GM23248 (cell line): Measurements from ENCODE around the gene DENND5A. TPM values are rescaled to one million over a fixed set of nuclear protein-coding genes. Genes with fewer than 3 reads are reported as not detected.
A peak's percentile ranks its signal among the peaks of the same experiment; 100 is the strongest.
"Not testable (repeated sequence)": the region's sequence is repeated elsewhere in the genome, so short reads cannot be mapped to it uniquely, and the experiment has no call there.

Source experiments
- DNase-seq: peaks from one replicate; pipeline ENCODE4 v3.0.0-alpha.2; 2015
- H2AFZ ChIP-seq: fragments of 200-600 bp; sonication (generic); 2 replicates; pipeline ENCODE4 v1.6.1; 2016; ENCODE audit warnings: antibody characterized with exemption
- H3F3A ChIP-seq: fragments of 200-600 bp; sonication (generic); 2 replicates; pipeline ENCODE4 v1.6.1; 2016; ENCODE audit warnings: mild to moderate bottlenecking, antibody characterized with exemption, mixed run types; ENCODE audit not compliant: insufficient read depth
- H3K27ac ChIP-seq: fragments of 200-600 bp; sonication (generic); 2 replicates; pipeline ENCODE4 v1.5.1; 2016; ENCODE audit warnings: mild to moderate bottlenecking
- H3K27me3 ChIP-seq: fragments of 200-600 bp; sonication (generic); replicated peaks from 2 replicates; pipeline ENCODE4 v1.6.1; 2016; ENCODE audit warnings: mild to moderate bottlenecking; ENCODE audit not compliant: insufficient read depth
- H3K36me3 ChIP-seq: fragments of 200-600 bp; sonication (generic); 2 replicates; pipeline ENCODE4 v1.6.1; 2016; ENCODE audit warnings: low read depth, mild to moderate bottlenecking
- H3K4me1 ChIP-seq: fragments of 200-600 bp; sonication (generic); 2 replicates; pipeline ENCODE4 v1.6.1; 2016; ENCODE audit warnings: mild to moderate bottlenecking; ENCODE audit not compliant: insufficient read depth
- H3K4me2 ChIP-seq: fragments of 200-600 bp; sonication (generic); one replicate; pipeline ENCODE4 v1.6.1; 2016; ENCODE audit warnings: mild to moderate bottlenecking; ENCODE audit not compliant: unreplicated experiment
- H3K4me3 ChIP-seq: fragments of 200-600 bp; sonication (generic); 2 replicates; pipeline ENCODE4 v1.5.1; 2016; ENCODE audit warnings: mild to moderate bottlenecking
- H3K79me2 ChIP-seq: fragments of 200-600 bp; sonication (generic); 2 replicates; pipeline ENCODE4 v1.6.1; 2016; ENCODE audit warnings: mild to moderate bottlenecking; ENCODE audit not compliant: insufficient read depth
- H3K9ac ChIP-seq: fragments of 200-600 bp; sonication (generic); 2 replicates; pipeline ENCODE4 v1.6.1; 2016; ENCODE audit warnings: mild to moderate bottlenecking
- H3K9me2 ChIP-seq: fragments of 200-600 bp; sonication (generic); 2 replicates; pipeline ENCODE4 v1.6.1; 2016; ENCODE audit warnings: mixed run types, mild to moderate bottlenecking, moderate library complexity; ENCODE audit not compliant: insufficient read depth
- H3K9me3 ChIP-seq: fragments of 200-600 bp; sonication (generic); one replicate; pipeline ENCODE4 v1.6.1; 2017; ENCODE audit warnings: low read depth
- H4K20me1 ChIP-seq: fragments of 200-600 bp; sonication (generic); 2 replicates; pipeline ENCODE4 v1.6.0; 2016; ENCODE audit not compliant: insufficient read depth
- EZH2 ChIP-seq: fragments of 200-600 bp; sonication (generic); IDR thresholded peaks from 2 replicates; pipeline ENCODE4 v1.6.1; 2018; ENCODE audit warnings: antibody characterized with exemption, mild to moderate bottlenecking; ENCODE audit not compliant: insufficient read depth, poor library complexity, severe bottlenecking
- EZH2phosphoT487 ChIP-seq: fragments of 200-600 bp; sonication (generic); IDR thresholded peaks from 2 replicates; pipeline ENCODE4 v1.6.1; 2018; ENCODE audit warnings: antibody characterized with exemption, moderate library complexity, mild to moderate bottlenecking, low read depth; ENCODE audit not compliant: insufficient read depth
- WGBS, 2 experiments: methylation state at CpG; one replicate each; pipeline ENCODE4 v1.1.6; 2015 to 2017; ENCODE audit warnings: low lambda C conversion rate in 2 of 2, low coverage in 1 of 2; ENCODE audit errors: missing lambda C conversion rate in 2 of 2; 5-methylcytosine and 5-hydroxymethylcytosine counted together
- in situ Hi-C: fragments of 300-500 bp; cut with MboI; formaldehyde crosslinking; loops from 2 replicates; pipeline ENCODE4 v1.15.0; 2020
- polyA plus RNA-seq: library from polyadenylated mRNA; unstranded; fragments of >200 nt; fragmentation: Nextera tagmentation; extraction: Ambion mirVana; gene quantifications from 2 replicates; pipeline ENCODE4 v1.2.1, GENCODE V29; 2016
- total RNA-seq: library from RNA; depleted of rRNA; stranded (reverse); fragments of >200 nt; shearing (Covaris generic); gene quantifications from 2 replicates; pipeline ENCODE4 v1.2.3, GENCODE V29; 2014

DENND5A gene
- total and polyA plus RNA-seq, 2 experiments from 2014 or later = 28.4 to 127 TPM

DNA sequence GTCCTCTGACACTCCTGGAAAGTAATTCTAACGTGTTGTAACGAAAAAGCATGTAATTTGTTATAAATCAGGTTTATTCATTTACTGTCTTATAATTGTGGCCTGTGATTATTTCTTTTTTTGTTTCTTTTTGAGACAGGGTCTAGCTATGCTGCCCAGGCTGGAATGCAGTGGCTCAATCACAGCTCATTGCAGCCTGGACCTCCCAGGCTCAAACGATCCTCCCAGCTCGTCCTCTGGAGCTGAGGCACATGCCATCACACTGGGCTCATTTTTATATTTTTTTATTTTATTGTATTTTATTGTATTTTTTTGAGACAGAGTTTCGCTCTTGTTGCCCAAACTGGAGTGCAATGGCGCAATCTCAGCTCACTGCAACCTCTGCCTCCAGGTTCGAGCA, 15.9 kb downstream of the DENND5A start:
- H3K36me3 ChIP-seq = no peaks in the 10 kb centered on the region
- TF ChIP-seq EZH2 = no peak
- no peak for TF ChIP-seq EZH2phosphoT487
- 93 to 95% methylated on average over 7 of the region's 7 CpGs for WGBS, 2 experiments

GRCh38 chr11:9247863-9248262, 17.3 kb downstream of the DENND5A start:
- Histone ChIP-seq H3F3A (no peaks in the 10 kb centered on the region), H3K4me1 (peaks cover 4% of the 10 kb centered on the region), H4K20me1 (peaks cover 18% of the 10 kb centered on the region; the same call in 1 of the 2 replicates), H3K9me2 (no peaks in the 10 kb centered on the region), H3K9me3 (no peaks in the 10 kb centered on the region), H2AFZ (no peak overlapping the region), H3K27ac (no peak overlapping the region), H3K4me3 (no peak overlapping the region), H3K27me3 (no peaks in the 10 kb centered on the region), H3K4me2 (no peak overlapping the region), H3K79me2 (peaks cover 100% of the 10 kb centered on the region), H3K9ac (no peak overlapping the region), H3K36me3 (no peaks in the 10 kb centered on the region)
- 92 to 100% methylated on average over 3 of the region's 3 CpGs for WGBS, 2 experiments
- no peak for TF ChIP-seq EZH2
- TF ChIP-seq EZH2phosphoT487 = no peak
- in situ Hi-C loops = no loop called here
- no peak for DNase-seq

More for the DNA sequence above, 15.9 kb downstream of the DENND5A start:
- DNase-seq = no peak
- H2AFZ ChIP-seq = no peak overlapping the region
- no peak overlapping the region for H3K9ac ChIP-seq
- H3K4me1 ChIP-seq = peaks cover 10% of the 10 kb centered on the region
- no peak overlapping the region for H3K4me3 ChIP-seq
- no peaks in the 10 kb centered on the region for H3K9me3 ChIP-seq
- peaks cover 18% of the 10 kb centered on the region; the same call in 1 of the 2 replicates for H4K20me1 ChIP-seq
- no peak overlapping the region for H3K27ac ChIP-seq
- H3K4me2 ChIP-seq = no peak overlapping the region
- peaks cover 100% of the 10 kb centered on the region for H3K79me2 ChIP-seq
- 0 out of 2 replicates have a peak, but pooled peaks cover under 1% of the 10 kb centered on the region for H3F3A ChIP-seq
- H3K9me2 ChIP-seq = no peaks in the 10 kb centered on the region
- in situ Hi-C loops = no loop called here
- no peaks in the 10 kb centered on the region for H3K27me3 ChIP-seq

DNA sequence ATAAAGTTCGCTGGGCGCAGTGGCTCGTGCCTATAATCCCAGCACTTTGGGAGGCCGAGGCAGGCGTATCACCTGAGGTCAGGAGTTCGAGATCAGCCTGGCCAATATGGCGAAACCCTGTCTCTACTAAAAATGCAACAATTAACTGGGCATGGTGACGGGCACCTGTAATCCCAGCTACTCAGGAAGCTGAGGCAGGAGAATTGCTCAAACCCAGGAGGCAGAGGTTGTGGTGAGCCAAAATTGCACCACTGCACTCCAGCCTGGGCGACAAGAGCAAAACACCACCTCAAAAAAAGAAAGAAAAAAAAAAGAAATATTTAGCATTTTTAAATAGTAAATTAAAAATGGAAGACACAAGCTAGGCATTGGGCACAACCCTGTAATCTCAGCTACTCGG, 28.9 kb downstream of the DENND5A start:
- DNase-seq, in situ Hi-C loops, H3K36me3 ChIP-seq, H3K27me3 ChIP-seq, H3K9me3 ChIP-seq, H2AFZ ChIP-seq, H3K4me3 ChIP-seq, H3K9ac ChIP-seq, H3K9me2 ChIP-seq, H3K27ac ChIP-seq, H3K4me2 ChIP-seq, H3F3A ChIP-seq: not testable (repeated sequence)
- H3K4me1 ChIP-seq = peaks cover 12% of the 10 kb centered on the region
- peaks cover 100% of the 10 kb centered on the region for H3K79me2 ChIP-seq
- peaks cover 21% of the 10 kb centered on the region; the same call in 1 of the 2 replicates for H4K20me1 ChIP-seq
- WGBS, 2 experiments = 91 to 96% methylated on average over 10 of the region's 10 CpGs

DNA sequence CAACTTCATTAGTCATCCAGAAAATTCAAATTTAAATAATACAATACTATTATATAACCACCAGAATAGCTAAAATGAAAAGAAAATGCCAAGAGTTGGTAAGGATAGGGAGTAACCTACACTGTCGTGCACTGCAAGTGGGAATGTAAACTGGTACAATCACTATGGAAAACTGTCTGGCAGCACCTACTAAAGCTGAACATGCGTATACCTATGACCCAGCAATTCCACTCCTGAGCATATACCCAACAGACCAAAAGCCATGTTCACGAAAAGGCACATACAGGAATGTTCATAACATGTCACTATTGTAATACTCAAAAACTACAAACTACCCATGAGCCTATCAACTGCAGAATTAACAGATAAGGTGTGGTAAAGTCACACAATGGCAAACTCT, 32.7 kb downstream of the DENND5A start:
- DNase-seq = no peak
- 67 to 81% methylated on average over 3 of the region's 3 CpGs for WGBS, 2 experiments
- Histone ChIP-seq H3K27ac (no peak overlapping the region), H3K9me3 (no peaks in the 10 kb centered on the region), H2AFZ (no peak overlapping the region), H3K9ac (no peak overlapping the region), H3K4me1 (peaks cover 21% of the 10 kb centered on the region), H3K9me2 (no peaks in the 10 kb centered on the region), H3K79me2 (peaks cover 100% of the 10 kb centered on the region), H3K4me2 (no peak overlapping the region), H3K4me3 (no peak overlapping the region), H3K27me3 (no peaks in the 10 kb centered on the region), H3F3A (peaks cover 5% of the 10 kb centered on the region; the same call in 1 of the 2 replicates), H4K20me1 (peaks cover 30% of the 10 kb centered on the region; the same call in 1 of the 2 replicates), H3K36me3 (no peaks in the 10 kb centered on the region)
- TF ChIP-seq EZH2 = no peak
- TF ChIP-seq EZH2phosphoT487 = no peak
- in situ Hi-C loops = no loop called here

DNA sequence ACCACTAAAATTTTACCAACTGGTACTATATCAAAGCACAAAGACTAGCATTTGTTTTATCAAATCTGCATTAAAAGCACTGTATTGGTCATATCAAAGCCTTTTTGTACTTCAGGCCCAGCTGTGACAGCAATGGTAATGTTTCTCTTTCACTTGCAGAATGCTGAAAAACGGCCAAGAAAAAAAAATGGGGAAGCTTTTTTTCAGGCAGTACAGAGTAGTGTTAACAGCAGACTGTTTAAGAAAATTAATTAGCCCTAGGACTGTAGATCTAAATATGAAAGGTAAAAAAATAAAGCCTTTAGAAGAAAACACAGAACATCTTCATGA, 33.3 kb downstream of the DENND5A start:
- Histone ChIP-seq H3K27me3 (no peaks in the 10 kb centered on the region), H3K27ac (peak overlapping the region; percentile 34), H3K4me1 (peaks cover 24% of the 10 kb centered on the region), H2AFZ (no peak overlapping the region), H3K36me3 (no peaks in the 10 kb centered on the region), H3K9me3 (no peaks in the 10 kb centered on the region), H3K9me2 (no peaks in the 10 kb centered on the region), H3K79me2 (peaks cover 100% of the 10 kb centered on the region), H3K4me2 (peak overlapping the region; percentile 65), H3F3A (peaks cover 5% of the 10 kb centered on the region; the same call in 1 of the 2 replicates), H4K20me1 (peaks cover 34% of the 10 kb centered on the region; the same call in 1 of the 2 replicates), H3K9ac (peak overlapping the region; percentile 34), H3K4me3 (peak overlapping the region; percentile 36)
- in situ Hi-C loops = no loop called here
- DNase-seq = peak; percentile 60
- 0 to 5% methylated on average over 1 of the region's 1 CpG for WGBS, 2 experiments
- no peak for TF ChIP-seq EZH2
- TF ChIP-seq EZH2phosphoT487 = no peak
